AG04450 (cell line): ENCODE data around the gene KCNA1. TPM values are rescaled to one million over a fixed set of nuclear protein-coding genes. Genes with fewer than 3 reads are reported as not detected.

ENCODE experiments used
- CTCF ChIA-PET: fragments of 300-600, 350-600 bp; formaldehyde crosslinking; extraction: SDS; loops from one replicate; lab custom pipeline; 2022; ENCODE audit warnings: antibody characterized with exemption, inconsistent platforms; lab: Charles Lee
- POLR2A ChIA-PET: fragments of 350-600 bp; formaldehyde crosslinking; extraction: SDS; loops from one replicate; lab custom pipeline; 2021; ENCODE audit warnings: antibody characterized with exemption, inconsistent platforms; lab: Yijun Ruan, JAX
- DNase-seq: peaks from one replicate; pipeline ENCODE4 v3.0.0-alpha.2; 2011; ENCODE audit warnings: low read depth, low spot score
- H3K27ac ChIP-seq: one replicate; pipeline ENCODE4 v1.5.1; 2012; ENCODE audit warnings: low read depth, low read length, control low read depth
- H3K27me3 ChIP-seq: one replicate; pipeline ENCODE4 v1.6.0; 2012; ENCODE audit warnings: low read length; ENCODE audit not compliant: control insufficient read depth, insufficient read depth
- H3K4me3 ChIP-seq: 2 replicates; pipeline ENCODE4 v1.5.1; 2011; ENCODE audit warnings: mild to moderate bottlenecking, low read depth, low read length, control low read depth
- H3K9me3 ChIP-seq: 2 replicates; pipeline ENCODE4 v1.5.1; 2012; ENCODE audit warnings: low read length; ENCODE audit not compliant: control insufficient read depth, insufficient read depth
- CTCF ChIP-seq: IDR thresholded peaks from 2 replicates; pipeline ENCODE4 v1.5.1; 2011; ENCODE audit warnings: low read depth, low read length, control low read depth, inconsistent platforms
- polyA plus RNA-seq: library from polyadenylated mRNA; depleted of rRNA; stranded (reverse); fragments of >200 nt; gene quantifications from 2 replicates; pipeline ENCODE4 v1.2.3, GENCODE V29; 2011

Gene KCNA1
- polyA plus RNA-seq, 1 experiment: not detected

GRCh38 chr12:4908684-4909409, 858 bp upstream of the KCNA1 start:
- H3K9me3 ChIP-seq: peaks cover 14% of the 10 kb centered on the region
- no peak for TF ChIP-seq CTCF
- no peak for DNase-seq
- no peak overlapping the region for H3K4me3 ChIP-seq
- H3K27me3 ChIP-seq: peaks cover 48% of the 10 kb centered on the region
- ChIA-PET CTCF (interaction anchor here (1.0 kb wide), 1 partner anchor 52 kb away, joined by 3 read pairs; no protein-coding TSS in a partner anchor), POLR2A (interaction anchor here (0.5 kb wide), 1 partner anchor 875 kb away, joined by 4 read pairs; no protein-coding TSS in a partner anchor)
- no peak overlapping the region for H3K27ac ChIP-seq

GRCh38 chr12:4909410-4909733, 333 bp upstream of the KCNA1 start:
- TF ChIP-seq CTCF: no peak
- DNase-seq: no peak
- POLR2A ChIA-PET: interaction anchor here (0.5 kb wide), 1 partner anchor 875 kb away, joined by 4 read pairs; no protein-coding TSS in a partner anchor
- H3K4me3 ChIP-seq: no peak overlapping the region
- peaks cover 52% of the 10 kb centered on the region for H3K27me3 ChIP-seq
- no peak overlapping the region for H3K27ac ChIP-seq
- H3K9me3 ChIP-seq: peaks cover 14% of the 10 kb centered on the region
- CTCF ChIA-PET: interaction anchor here (0.6 to 1.0 kb wide), 2 partner anchors 52 to 53 kb away, joined by 3 read pairs; no protein-coding TSS in a partner anchor

GRCh38 chr12:4910502-4911315, 1.0 kb downstream of the KCNA1 start:
- Histone ChIP-seq H3K27ac (no peak overlapping the region), H3K27me3 (peaks cover 53% of the 10 kb centered on the region), H3K9me3 (peaks cover 14% of the 10 kb centered on the region), H3K4me3 (peak overlapping the region; percentile 15)
- no peak for TF ChIP-seq CTCF
- DNase-seq: no peak
- POLR2A ChIA-PET: no interaction called here
- CTCF ChIA-PET: no interaction called here

GRCh38 chr12:4911316-4911994, 1.8 kb downstream of the KCNA1 start:
- no peak overlapping the region for H3K4me3 ChIP-seq
- peaks cover 14% of the 10 kb centered on the region for H3K9me3 ChIP-seq
- peaks cover 50% of the 10 kb centered on the region for H3K27me3 ChIP-seq
- TF ChIP-seq CTCF: no peak
- no peak for DNase-seq
- ChIA-PET CTCF (no interaction called here), POLR2A (no interaction called here)
- no peak overlapping the region for H3K27ac ChIP-seq
